SK-N-SH treated with all-trans-retinoic acid at 6 μM for 48 hours (cell line): ENCODE results near the gene PLEKHG2.

Experiments
- ATAC-seq: fragments of 200-7000 bp; cut with Tn5 transposase; 3 replicates; pipeline ENCODE4 v1.9.1; 2020; ENCODE audit warnings: mild to moderate bottlenecking, moderate library complexity
- ARNTL ChIP-seq: fragments of 450-650 bp; formaldehyde crosslinking; IDR thresholded peaks from 2 replicates; pipeline ENCODE4 v1.5.0; 2020; ENCODE audit warnings: low read depth, mild to moderate bottlenecking, moderate library complexity, borderline replicate concordance
- BACH2 ChIP-seq: fragments of 250-450 bp; sonication (Bioruptor Pico); IDR thresholded peaks from 2 replicates; pipeline ENCODE4 v1.9.0; 2021; ENCODE audit warnings: mild to moderate bottlenecking, borderline replicate concordance
- CREB5 ChIP-seq: fragments of 250-450 bp; sonication (Bioruptor Pico); IDR thresholded peaks from 2 replicates; pipeline ENCODE4 v1.5.1; 2020; ENCODE audit warnings: low read depth, mild to moderate bottlenecking, moderate library complexity
- CSDC2 ChIP-seq: fragments of 250-450 bp; sonication (Bioruptor Pico); IDR thresholded peaks from 2 replicates; pipeline ENCODE4 v1.5.0; 2020; ENCODE audit warnings: mild to moderate bottlenecking, moderate library complexity
- CSRNP3 ChIP-seq: fragments of 250-450 bp; sonication (Bioruptor Pico); IDR thresholded peaks from 2 replicates; pipeline ENCODE4 v1.5.1; 2021; ENCODE audit warnings: mild to moderate bottlenecking, moderate library complexity
- ESRRG ChIP-seq: fragments of 250-450 bp; sonication (Bioruptor Pico); IDR thresholded peaks from 2 replicates; pipeline ENCODE4 v1.6.1; 2021; ENCODE audit warnings: mild to moderate bottlenecking
- GLIS3 ChIP-seq: fragments of 250-450 bp; sonication (Bioruptor Pico); IDR thresholded peaks from 2 replicates; pipeline ENCODE4 v1.5.0; 2020; ENCODE audit warnings: mild to moderate bottlenecking, moderate library complexity
- ISL1 ChIP-seq: fragments of 250-450 bp; sonication (Bioruptor Pico); IDR thresholded peaks from 2 replicates; pipeline ENCODE4 v2.1.2; 2022; ENCODE audit warnings: mild to moderate bottlenecking, moderate library complexity
- OSR1 ChIP-seq: fragments of 250-450 bp; sonication (Bioruptor Pico); IDR thresholded peaks from 2 replicates; pipeline ENCODE4 v1.8.0; 2022; ENCODE audit warnings: moderate library complexity, mild to moderate bottlenecking, inconsistent platforms
- PATZ1 ChIP-seq: fragments of 250-450 bp; sonication (Bioruptor Pico); IDR thresholded peaks from 2 replicates; pipeline ENCODE4 v1.8.0; 2020; ENCODE audit warnings: mild to moderate bottlenecking, moderate library complexity, borderline replicate concordance
- POU6F1 ChIP-seq: fragments of 250-450 bp; sonication (Bioruptor Pico); IDR thresholded peaks from 2 replicates; pipeline ENCODE4 v1.8.0; 2021; ENCODE audit warnings: low read depth, mild to moderate bottlenecking, moderate library complexity, borderline replicate concordance
- PPARA ChIP-seq: fragments of 250-450 bp; sonication (Bioruptor Pico); IDR thresholded peaks from 2 replicates; pipeline ENCODE4 v1.5.0; 2020; ENCODE audit warnings: mild to moderate bottlenecking, borderline replicate concordance
- RARB ChIP-seq: fragments of 250-450 bp; sonication (Bioruptor Pico); IDR thresholded peaks from 2 replicates; pipeline ENCODE4 v1.8.0; 2021; ENCODE audit warnings: mild to moderate bottlenecking, moderate library complexity
- SNAI2 ChIP-seq: fragments of 250-450 bp; sonication (Bioruptor Pico); IDR thresholded peaks from 2 replicates; pipeline ENCODE4 v1.5.0; 2020; ENCODE audit warnings: mild to moderate bottlenecking, moderate library complexity
- TCF4 ChIP-seq: fragments of 250-450 bp; sonication (Bioruptor Pico); IDR thresholded peaks from 2 replicates; pipeline ENCODE4 v1.8.0; 2021; ENCODE audit warnings: mild to moderate bottlenecking, moderate library complexity, borderline replicate concordance
- TOX ChIP-seq: fragments of 250-450 bp; sonication (Bioruptor Pico); IDR thresholded peaks from 2 replicates; pipeline ENCODE4 v1.8.0; 2021; ENCODE audit warnings: mild to moderate bottlenecking, moderate library complexity, borderline replicate concordance
- TSHZ2 ChIP-seq: fragments of 250-450 bp; sonication (Bioruptor Pico); IDR thresholded peaks from 2 replicates; pipeline ENCODE4 v1.5.0; 2020; ENCODE audit warnings: mild to moderate bottlenecking, moderate library complexity
- ZC3H10 ChIP-seq: fragments of 250-450 bp; sonication (Bioruptor Pico); IDR thresholded peaks from 2 replicates; pipeline ENCODE4 v1.5.1; 2021; ENCODE audit warnings: mild to moderate bottlenecking, moderate library complexity
- ZFP3 ChIP-seq: fragments of 250-450 bp; sonication (Bioruptor Pico); IDR thresholded peaks from 2 replicates; pipeline ENCODE4 v1.5.0; 2020; ENCODE audit warnings: mild to moderate bottlenecking, moderate library complexity
- ZFP30 ChIP-seq: fragments of 450-650 bp; formaldehyde crosslinking; IDR thresholded peaks from 2 replicates; pipeline ENCODE4 v1.5.0; 2022; ENCODE audit warnings: mild to moderate bottlenecking, moderate library complexity
- ZNF565 ChIP-seq: fragments of 450-650 bp; formaldehyde crosslinking; conservative IDR thresholded peaks from 2 replicates; pipeline ENCODE4 v1.5.0; 2020; ENCODE audit warnings: low read depth, mild to moderate bottlenecking, moderate library complexity
- ZNF70 ChIP-seq: fragments of 450-650 bp; formaldehyde crosslinking; IDR thresholded peaks from 2 replicates; pipeline ENCODE4 v1.5.0; 2020; ENCODE audit warnings: mild to moderate bottlenecking, moderate library complexity
- ZNF8 ChIP-seq: fragments of 450-650 bp; formaldehyde crosslinking; IDR thresholded peaks from 2 replicates; pipeline ENCODE4 v1.5.0; 2020; ENCODE audit warnings: mild to moderate bottlenecking, moderate library complexity

PLEKHG2 gene

GRCh38 chr19:39403331-39404312 is 8.8 kb upstream of the PLEKHG2 start:
- peak; percentile 64 for ATAC-seq
- TF ChIP-seq ESRRG (no peak), CREB5 (CRISPR knock-in tag) (no peak), ZFP3 (CRISPR knock-in tag) (no peak), ZNF8 (CRISPR knock-in tag) (no peak), TOX (CRISPR knock-in tag) (no peak), PATZ1 (peak; percentile 67; the same call in 1 of the 2 replicates), ARNTL (no peak), ZC3H10 (no peak), ZNF70 (CRISPR knock-in tag) (no peak), OSR1 (no peak), BACH2 (no peak), POU6F1 (CRISPR knock-in tag) (no peak), TCF4 (CRISPR knock-in tag) (no peak), CSRNP3 (CRISPR knock-in tag) (no peak), PPARA (no peak), SNAI2 (CRISPR knock-in tag) (no peak), ZFP30 (CRISPR knock-in tag) (no peak), RARB (CRISPR knock-in tag) (0 out of 2 replicates have a peak, but pooled peaks have one; percentile 62), ISL1 (peak; percentile 24; the same call in 1 of the 2 replicates), GLIS3 (CRISPR knock-in tag) (no peak; the same call in 1 of the 2 replicates), ZNF565 (CRISPR knock-in tag) (no peak), TSHZ2 (CRISPR knock-in tag) (no peak), CSDC2 (CRISPR knock-in tag) (peak; percentile 74; the same call in 1 of the 2 replicates)

GRCh38 chr19:39405261-39405957 is 7.1 kb upstream of the PLEKHG2 start:
- no peak for ATAC-seq
- TF ChIP-seq CREB5 (CRISPR knock-in tag) (no peak), PATZ1 (no peak), TOX (CRISPR knock-in tag) (no peak), ZFP3 (CRISPR knock-in tag) (no peak), TCF4 (CRISPR knock-in tag) (no peak), POU6F1 (CRISPR knock-in tag) (no peak), ZFP30 (CRISPR knock-in tag) (no peak), RARB (CRISPR knock-in tag) (no peak)
